VCaP (cell line): ENCODE data around the gene RBM42.

Experiments
- H3K27ac ChIP-seq: fragments of 450-650 bp; 2 replicates; pipeline ENCODE4 v1.5.1; 2017
- CTCF ChIP-seq: fragments of 450-650 bp; conservative IDR thresholded peaks from 2 replicates; pipeline ENCODE4 v1.5.1; 2017; ENCODE audit warnings: mild to moderate bottlenecking, moderate library complexity

RBM42 gene

DNA sequence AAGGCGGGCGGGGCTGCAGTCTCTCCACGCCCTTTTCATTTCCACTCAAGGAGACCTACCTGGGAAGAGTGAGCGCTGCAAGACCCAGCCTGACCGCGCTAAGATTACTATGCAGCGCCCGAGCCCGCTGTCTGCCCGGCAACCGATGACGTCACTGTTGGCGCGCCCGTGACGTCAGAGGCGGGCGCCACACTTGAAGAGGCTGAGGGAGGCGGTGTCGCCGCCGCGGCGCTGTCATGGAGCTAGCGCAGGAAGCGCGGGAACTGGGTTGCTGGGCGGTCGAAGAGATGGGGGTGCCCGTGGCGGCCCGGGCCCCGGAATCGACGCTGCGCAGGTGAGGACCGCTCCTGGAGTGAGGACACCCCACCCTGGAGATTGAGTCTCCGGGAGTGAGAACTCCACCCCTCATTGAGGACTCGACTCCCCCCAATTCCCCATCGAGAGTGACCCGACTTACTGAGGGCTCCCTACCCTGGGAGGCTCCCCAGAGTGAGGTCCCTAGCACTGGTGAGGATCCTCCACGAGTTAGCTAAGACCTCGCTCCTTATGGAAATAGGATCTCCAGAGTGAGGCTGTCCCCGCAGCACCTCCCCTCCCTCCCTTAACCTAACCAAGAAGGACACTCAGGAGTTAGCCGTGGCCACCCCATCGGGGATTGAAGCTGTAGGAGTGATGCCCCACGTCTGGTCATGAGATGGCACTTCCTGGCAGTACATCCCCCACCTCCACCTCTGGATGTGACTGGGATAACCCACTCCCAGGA, 16.1 kb upstream of the RBM42 start, which contains the start of gene HAUS5:
Gene HAUS5 (plus strand): TSS at position 177 of the 763 bp plus-strand sequence. CDS start 60 bp downstream, at position 237.
- 0 out of 2 replicates have a peak, but pooled peaks have one; percentile 17 for TF ChIP-seq CTCF
- H3K27ac ChIP-seq, result peak within 1 kb of the TSS; percentile 73; the same call in 1 of the 2 replicates

DNA sequence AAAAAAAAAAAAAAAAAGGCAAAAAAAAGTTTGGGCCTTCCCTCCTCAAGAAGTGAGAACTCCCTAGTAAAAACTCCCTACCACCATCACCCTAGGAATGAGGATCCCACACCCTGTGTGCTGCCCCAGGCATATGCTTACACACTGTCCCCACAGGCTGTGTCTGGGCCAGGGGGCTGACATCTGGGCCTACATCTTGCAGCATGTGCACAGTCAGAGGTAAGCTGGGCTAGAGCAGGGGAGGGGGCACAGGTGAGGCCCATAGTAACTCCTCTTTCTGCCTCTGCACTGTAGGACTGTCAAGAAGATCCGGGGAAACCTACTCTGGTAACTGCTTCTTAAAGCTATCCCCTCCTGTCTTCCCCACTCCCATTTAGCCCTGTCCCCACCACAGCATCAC, 15.3 kb upstream of the RBM42 start:
- no peak for TF ChIP-seq CTCF
- peak overlapping the region; percentile 73; the same call in 1 of the 2 replicates for H3K27ac ChIP-seq

DNA sequence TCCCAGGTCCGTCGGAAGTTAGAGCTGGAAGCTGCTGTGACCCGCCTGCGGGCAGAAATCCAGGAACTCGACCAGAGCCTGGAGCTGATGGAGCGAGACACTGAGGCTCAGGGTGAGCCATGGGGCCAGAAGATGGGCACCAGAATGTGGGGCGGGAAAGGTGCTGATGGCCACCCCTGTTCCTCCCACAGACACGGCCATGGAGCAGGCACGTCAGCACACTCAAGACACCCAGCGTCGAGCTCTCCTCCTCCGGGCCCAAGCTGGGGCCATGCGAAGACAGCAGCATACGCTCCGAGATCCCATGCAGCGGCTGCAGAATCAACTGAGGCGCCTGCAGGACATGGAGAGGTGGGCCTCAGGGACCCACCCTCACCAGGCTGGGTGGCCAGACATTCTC, 13.8 kb upstream of the RBM42 start:
- H3K27ac ChIP-seq, result no peak overlapping the region
- TF ChIP-seq CTCF, result no peak

DNA sequence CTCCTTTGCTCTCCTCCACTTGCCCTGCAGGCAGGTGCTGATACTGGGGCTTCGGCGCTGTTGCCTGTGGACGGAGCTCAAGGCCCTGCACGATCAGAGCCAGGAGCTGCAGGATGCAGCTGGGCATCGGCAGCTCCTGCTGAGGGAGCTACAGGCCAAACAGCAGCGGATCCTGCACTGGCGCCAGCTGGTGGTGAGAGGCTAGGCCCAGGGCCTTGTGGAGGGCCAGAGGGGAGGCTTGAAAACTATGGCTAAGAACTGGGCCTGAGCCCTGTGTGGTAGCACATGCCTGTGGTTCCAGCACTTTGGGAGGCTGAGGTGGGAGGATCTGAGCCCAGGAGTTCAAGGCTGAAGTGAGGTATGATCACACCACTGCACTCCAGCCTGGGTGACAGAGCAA, 10.0 kb upstream of the RBM42 start:
- TF ChIP-seq CTCF, result peak; percentile 37
- no peak overlapping the region for H3K27ac ChIP-seq

GRCh38 chr19:35619290-35619923, 9.4 kb upstream of the RBM42 start:
- no peak overlapping the region for H3K27ac ChIP-seq
- TF ChIP-seq CTCF, result no peak

DNA sequence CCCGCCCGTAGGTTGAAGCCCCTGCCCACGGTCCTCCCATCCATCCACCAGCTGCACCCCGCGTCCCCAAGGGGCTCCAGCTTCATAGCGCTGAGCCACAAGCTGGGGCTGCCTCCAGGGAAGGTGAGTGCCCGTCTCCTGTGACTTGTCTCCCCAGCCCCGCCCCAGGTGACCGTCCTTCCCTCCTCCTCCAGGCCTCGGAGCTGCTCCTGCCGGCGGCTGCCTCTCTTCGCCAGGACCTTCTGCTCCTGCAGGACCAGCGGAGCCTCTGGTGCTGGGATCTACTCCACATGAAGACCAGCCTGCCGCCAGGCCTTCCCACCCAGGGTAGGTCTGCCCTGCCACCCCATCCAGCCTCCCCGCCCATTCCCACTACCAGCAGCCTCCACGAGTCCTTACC, 8.8 kb upstream of the RBM42 start:
- H3K27ac ChIP-seq, result no peak overlapping the region
- no peak for TF ChIP-seq CTCF

- no peak for TF ChIP-seq CTCF
- H3K27ac ChIP-seq, result no peak overlapping the region
Measured at GRCh38 chr19:35621708-35622107, 7.1 kb upstream of the RBM42 start.
